ENCODE measurements around the gene SRPK3.
"Not testable (repeated sequence)": the region's sequence is repeated elsewhere in the genome, so short reads cannot be mapped to it uniquely, and the experiment has no call there.

The SRPK3 gene

GRCh38 chrX:153739754-153740486 lies 40.9 kb upstream of the SRPK3 start:
- no peaks in the 10 kb centered on the region for H3K9me3 ChIP-seq
- no peaks in the 10 kb centered on the region for H3K27me3 ChIP-seq
- peaks cover 19% of the 10 kb centered on the region for H3K4me1 ChIP-seq
- no peak for TF ChIP-seq CTCF (IDR thresholded peaks at IDR 0.05; ENCODE audit: low read depth, low read length)
- no peaks in the 10 kb centered on the region for H3K36me3 ChIP-seq
- no peak overlapping the region for H3K4me3 ChIP-seq (ENCODE audit: low read depth, low read length)
- no peak for DNase-seq

- H3K4me3 ChIP-seq (ENCODE audit: low read depth, low read length), result no peak overlapping the region
- no peak for DNase-seq
- no peaks in the 10 kb centered on the region for H3K36me3 ChIP-seq
- no peak for TF ChIP-seq CTCF (IDR thresholded peaks at IDR 0.05; ENCODE audit: low read depth, low read length)
- no peaks in the 10 kb centered on the region for H3K27me3 ChIP-seq
- H3K4me1 ChIP-seq, result peaks cover 21% of the 10 kb centered on the region
- H3K9me3 ChIP-seq, result no peaks in the 10 kb centered on the region
These were observed 40.1 kb upstream of the SRPK3 start for GRCh38 chrX:153740631-153741222.

GRCh38 chrX:153741446-153741845 lies 39.4 kb upstream of the SRPK3 start:
- no peaks in the 10 kb centered on the region for H3K9me3 ChIP-seq
- no peaks in the 10 kb centered on the region for H3K36me3 ChIP-seq
- H3K4me3 ChIP-seq (ENCODE audit: low read depth, low read length), result no peak overlapping the region
- H3K27me3 ChIP-seq, result no peaks in the 10 kb centered on the region
- no peak for DNase-seq
- TF ChIP-seq CTCF (IDR thresholded peaks at IDR 0.05; ENCODE audit: low read depth, low read length), result no peak
- H3K4me1 ChIP-seq, result peaks cover 19% of the 10 kb centered on the region

DNA sequence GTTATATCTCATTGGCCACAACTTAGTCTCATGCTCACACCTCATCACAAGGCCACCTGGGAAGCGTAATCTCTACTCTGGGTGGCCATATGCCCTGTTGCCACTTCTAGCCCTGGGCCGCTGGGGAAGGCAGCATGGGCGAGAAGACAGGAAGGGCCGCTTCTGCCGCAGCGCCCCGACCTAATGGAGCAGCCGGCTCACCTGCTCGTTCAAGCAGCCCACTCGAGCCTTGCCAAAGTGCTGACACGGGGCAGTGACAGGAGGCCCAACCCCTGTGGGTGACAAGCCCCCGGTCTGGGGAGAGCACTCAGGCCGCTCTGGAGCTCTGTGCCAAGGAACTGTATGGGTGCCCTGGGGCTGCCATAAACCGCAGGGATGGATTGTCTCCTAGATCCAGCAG lies 38.7 kb upstream of the SRPK3 start:
- H3K9me3 ChIP-seq; H3K4me3 ChIP-seq (ENCODE audit: low read depth, low read length); H3K27me3 ChIP-seq; DNase-seq; H3K36me3 ChIP-seq: not testable (repeated sequence)
- peaks cover 13% of the 10 kb centered on the region for H3K4me1 ChIP-seq

DNA sequence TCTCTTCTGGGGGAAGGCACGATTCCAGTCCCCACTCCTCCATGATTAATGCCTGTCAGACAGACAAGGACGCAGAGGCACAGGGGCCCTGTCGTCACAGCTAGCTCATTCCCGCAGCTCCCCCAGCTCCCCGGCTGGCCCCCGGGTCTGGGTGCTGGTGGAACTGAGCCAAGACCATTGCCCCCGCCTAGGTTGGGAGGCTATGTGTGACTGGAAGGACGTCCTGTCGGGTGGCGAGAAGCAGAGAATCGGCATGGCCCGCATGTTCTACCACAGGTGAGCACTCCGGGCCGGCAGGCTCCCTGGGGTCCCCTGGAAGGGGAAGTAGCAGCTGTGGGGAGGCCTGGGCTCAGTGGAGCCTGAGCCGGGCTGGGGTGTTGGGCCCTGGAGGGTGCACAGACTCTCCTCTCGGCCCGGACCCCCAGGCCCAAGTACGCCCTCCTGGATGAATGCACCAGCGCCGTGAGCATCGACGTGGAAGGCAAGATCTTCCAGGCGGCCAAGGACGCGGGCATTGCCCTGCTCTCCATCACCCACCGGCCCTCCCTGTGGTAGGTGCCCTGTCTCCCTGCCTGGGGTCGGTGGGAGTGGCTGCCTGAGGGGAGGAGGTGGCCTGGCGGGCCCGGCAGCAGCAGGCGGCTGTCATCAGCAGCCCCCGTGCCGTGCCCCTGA lies 37.9 kb upstream of the SRPK3 start:
- DNase-seq; H3K4me3 ChIP-seq (ENCODE audit: low read depth, low read length); H3K36me3 ChIP-seq; H3K9me3 ChIP-seq; H3K27me3 ChIP-seq: not testable (repeated sequence)
- H3K4me1 ChIP-seq, result peaks cover 13% of the 10 kb centered on the region

- Histone ChIP-seq H3K4me1 (peaks cover 13% of the 10 kb centered on the region), H3K4me3 (ENCODE audit: low read depth, low read length) (peak overlapping the region; percentile 52)
- not testable (repeated sequence) for H3K27me3 ChIP-seq, H3K9me3 ChIP-seq, H3K36me3 ChIP-seq
- DNase-seq, result peak; percentile 88
- TF ChIP-seq CTCF (IDR thresholded peaks at IDR 0.05; ENCODE audit: low read depth, low read length), result peak; percentile 30; the same call in 1 of the 2 replicates
These were observed 37.2 kb upstream of the SRPK3 start for GRCh38 chrX:153743468-153744209.

Data from BE2C (cell line).